ENCODE measurements around the gene PHACTR3.

Gene PHACTR3

GRCh38 chr20:59782986-59783640 is 178.8 kb downstream of the PHACTR3 start:
- DNase-seq: peak in 1 of 2 experiments; percentile 35

GRCh38 chr20:59783641-59784010 is 179.3 kb downstream of the PHACTR3 start:
- DNase-seq: no peak

DNA sequence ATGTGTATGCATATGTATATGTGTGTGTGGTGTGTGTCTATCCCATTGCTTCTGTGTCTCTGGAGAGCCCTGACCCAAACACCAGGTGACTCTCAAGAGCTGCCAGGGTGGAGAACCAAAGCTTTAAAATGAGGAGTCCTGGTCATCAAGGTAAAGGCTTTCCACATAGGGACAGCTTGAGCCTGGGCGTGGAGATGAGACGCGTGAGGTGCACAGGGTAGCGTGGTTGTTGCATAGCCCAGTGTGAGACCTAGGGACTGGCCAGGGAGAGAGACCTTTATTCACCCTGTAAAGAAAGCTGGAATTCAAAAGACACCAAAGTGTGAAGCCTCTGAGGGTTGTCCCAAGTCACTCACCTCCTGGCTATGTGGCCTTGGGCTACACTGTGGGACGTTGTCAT is 180.0 kb downstream of the PHACTR3 start:
- DNase-seq: no peak

DNA sequence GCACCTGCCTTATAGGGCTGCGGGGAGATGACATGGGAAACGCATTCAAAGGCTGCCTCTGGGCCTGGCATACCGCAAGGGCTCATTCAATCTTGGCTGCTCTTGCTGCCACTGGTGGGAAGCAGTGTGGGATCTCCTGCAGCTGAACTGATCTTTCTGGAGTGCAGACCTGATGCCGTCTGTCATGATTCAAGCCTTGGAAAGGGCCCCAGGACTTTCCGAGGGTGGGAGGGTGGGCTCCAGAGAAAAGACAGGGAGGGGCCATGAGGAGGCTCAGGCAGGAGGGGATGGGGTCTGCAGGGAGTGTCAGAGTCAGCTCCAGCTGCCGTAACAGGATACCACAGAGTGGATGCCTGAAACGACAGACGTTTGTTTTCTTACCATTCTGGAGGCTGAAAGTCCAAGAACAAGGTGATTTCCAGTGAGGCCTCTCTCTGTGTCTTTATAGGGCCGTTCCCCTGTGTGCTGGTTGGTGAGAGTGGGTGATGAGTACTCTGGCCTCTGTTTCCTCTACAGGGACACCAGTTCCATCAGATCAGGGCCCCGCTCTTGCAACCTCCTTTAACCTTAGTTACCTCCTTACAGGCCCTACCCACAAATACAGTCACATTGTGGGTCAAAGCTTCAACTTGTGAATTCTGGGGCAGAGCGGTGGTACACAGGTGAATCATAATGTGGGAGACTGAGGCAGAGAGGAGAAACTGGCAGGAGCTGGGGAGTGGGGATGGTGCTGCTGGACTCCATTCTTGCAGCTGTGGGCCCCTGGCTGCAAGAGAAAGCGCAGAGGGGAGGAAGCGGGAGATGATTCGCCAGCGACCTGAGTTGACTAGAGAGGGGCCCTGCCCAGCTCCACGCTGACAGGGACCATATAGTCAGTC is 180.7 kb downstream of the PHACTR3 start:
- DNase-seq: no peak

- DNase-seq: no peak
These were observed 181.3 kb downstream of the PHACTR3 start for GRCh38 chr20:59785669-59785959.

- DNase-seq: no peak
These were observed 181.9 kb downstream of the PHACTR3 start for GRCh38 chr20:59785986-59786795.

- no peak for DNase-seq
These were observed 182.6 kb downstream of the PHACTR3 start for GRCh38 chr20:59786801-59787537.

DNA sequence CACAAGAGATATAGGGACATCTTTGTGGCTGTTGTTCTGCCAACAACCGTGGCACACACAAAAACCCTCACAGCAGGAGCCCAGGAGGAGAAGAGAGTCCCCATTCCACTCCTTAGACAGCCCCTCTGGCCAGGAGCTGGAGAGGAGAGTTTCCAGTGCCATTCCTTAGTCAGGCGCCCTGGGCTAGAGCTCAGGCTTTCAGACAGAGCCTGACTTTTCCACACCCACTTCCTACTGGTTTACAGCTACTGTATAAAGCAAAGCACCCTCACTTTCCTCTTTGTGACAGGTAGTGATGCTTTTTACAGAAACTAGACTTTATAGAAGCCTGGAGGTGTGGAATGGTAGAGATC is 183.2 kb downstream of the PHACTR3 start:
- no peak for DNase-seq

- no peak for DNase-seq
These were observed 183.9 kb downstream of the PHACTR3 start for GRCh38 chr20:59788196-59788735.

GRCh38 chr20:59788811-59789397 is 184.6 kb downstream of the PHACTR3 start:
- DNase-seq: no peak

DNA sequence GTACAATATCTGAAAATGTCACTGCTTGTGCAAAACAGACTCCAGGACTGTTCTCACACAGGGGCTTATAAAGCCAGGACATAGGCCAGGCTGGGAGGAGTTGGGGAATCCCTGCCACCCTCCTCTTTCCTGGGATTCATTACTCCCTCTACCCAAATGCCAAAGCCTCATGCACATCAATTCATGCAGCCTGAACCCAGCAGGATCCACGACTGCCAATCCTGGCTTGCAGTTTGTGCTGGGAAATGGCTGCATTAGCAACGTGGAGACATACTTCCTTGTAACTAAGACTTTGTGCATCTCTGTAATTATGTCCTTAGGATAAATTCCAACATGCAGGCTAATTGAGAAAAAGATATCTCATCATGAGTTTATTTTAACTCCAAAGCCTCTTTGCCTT is 185.3 kb downstream of the PHACTR3 start:
- no peak for DNase-seq

GRCh38 chr20:59790346-59790745 is 186.0 kb downstream of the PHACTR3 start:
- DNase-seq: no peak

DNA sequence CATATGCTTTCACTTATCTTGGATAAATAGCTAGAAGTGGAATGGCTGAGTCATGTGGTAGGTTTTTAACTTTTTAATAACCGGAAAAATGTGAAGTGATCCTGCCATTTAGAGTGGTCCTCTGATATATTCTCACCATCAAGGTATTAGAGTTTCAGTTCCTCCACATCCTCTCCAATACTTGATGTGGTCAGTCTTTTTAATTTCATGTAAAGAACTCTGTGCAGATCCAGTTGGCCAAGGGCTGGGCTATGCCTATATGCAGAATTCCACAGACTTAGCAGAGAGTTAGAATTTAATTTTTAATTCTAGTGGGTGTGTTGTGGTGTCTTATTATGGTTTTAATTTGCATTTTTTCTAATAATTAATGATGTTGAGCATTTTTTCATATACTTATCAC is 188.0 kb downstream of the PHACTR3 start:
- DNase-seq: no peak

- no peak for DNase-seq
These were observed 190.2 kb downstream of the PHACTR3 start for GRCh38 chr20:59794555-59794954.

DNA sequence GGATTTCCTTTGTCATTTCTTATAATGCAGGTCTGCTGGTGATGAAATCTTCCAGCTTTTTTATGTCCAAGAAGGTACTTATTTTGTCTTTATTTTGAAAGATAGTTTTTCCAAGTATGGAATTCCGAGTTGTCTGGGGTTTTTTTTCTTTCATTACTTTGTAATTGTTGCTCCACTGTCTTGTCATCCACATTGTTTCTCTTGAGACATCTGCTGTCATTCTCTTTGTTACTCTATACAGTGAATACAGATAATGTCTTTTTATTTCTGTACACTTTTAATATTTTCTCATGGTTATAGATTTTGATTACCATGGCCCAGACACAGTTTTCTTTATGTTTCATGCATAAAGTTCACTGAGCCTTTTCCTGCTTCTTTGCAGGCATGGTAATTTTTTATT is 196.0 kb downstream of the PHACTR3 start:
- no peak for DNase-seq

DNA sequence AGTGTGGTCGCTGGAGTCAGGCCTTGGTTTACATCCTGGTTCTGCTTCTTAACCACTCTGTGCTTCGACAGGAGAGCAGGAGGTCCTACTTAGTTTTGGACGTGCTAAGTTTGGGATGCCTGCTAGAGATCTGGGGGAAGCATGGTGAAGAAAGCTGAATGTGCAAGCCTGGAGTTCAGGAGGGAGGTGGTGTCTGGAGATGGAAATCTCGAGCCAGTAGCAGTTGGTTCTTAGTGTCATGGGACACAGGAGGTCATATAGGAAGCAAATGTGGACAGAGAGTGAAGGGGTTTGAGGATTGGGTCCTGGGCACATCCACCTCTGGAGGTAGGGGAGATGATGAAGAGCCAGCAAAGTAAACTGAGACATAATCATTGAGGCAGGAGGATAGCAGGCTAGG is 197.7 kb downstream of the PHACTR3 start:
- no peak for DNase-seq

DNA sequence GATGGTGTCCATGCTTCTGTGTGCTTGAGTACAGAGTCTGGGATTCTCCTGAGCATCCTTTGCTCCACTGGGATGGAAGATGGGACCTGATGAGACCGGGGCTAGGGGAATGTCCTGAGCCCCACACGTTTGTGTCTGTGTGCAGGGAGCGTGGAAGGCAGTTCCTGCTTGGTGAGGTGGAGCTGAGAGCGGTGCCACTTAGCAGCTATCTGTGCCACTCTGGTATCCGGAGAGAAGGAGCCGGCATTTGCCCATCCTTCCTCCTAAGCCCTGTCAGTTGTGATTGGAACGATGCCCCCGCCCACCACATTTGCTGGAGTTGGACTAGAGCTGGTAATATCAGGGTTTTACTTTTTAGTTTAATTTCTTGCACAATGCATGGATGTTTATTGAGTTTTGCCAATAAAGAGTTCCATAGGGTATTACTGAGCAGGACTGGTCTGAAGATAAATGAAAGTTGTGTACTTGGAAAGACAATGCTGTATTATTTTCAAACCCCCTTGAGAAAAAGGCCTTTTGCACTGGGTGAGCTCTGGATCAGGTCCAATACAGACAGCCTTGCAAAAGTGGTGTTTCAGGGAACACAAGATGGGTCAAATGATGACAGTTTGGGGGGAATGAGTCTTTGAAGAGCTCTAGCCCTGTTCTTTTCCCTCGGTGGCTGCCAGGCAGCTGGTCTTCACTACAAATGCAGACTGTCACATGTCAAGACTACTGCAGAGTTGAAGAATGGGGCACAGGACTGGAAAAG is 198.3 kb downstream of the PHACTR3 start:
- DNase-seq: no peak

GRCh38 chr20:59804347-59804746 is 200.0 kb downstream of the PHACTR3 start:
- no peak for DNase-seq

- DNase-seq: no peak
These were observed 200.7 kb downstream of the PHACTR3 start for GRCh38 chr20:59804871-59805665.

GRCh38 chr20:59805786-59806577 is 201.6 kb downstream of the PHACTR3 start:
- DNase-seq: no peak
